Loucy (cell line): Measurements from ENCODE around the gene GIMAP8.

Experiments
- EZH2phosphoT487 ChIP-seq: fragments of 200-600 bp; IDR thresholded peaks from 2 replicates; pipeline ENCODE4 v1.6.1; 2018; ENCODE audit warnings: antibody characterized with exemption, mild to moderate bottlenecking, moderate library complexity, borderline replicate concordance
- TF ChIP-seq, protein P1 (sequence below): fragments of 200-600 bp; sonication (generic); conservative IDR thresholded peaks from 2 replicates; pipeline ENCODE4 v1.5.1; 2014; ENCODE audit warnings: mild to moderate bottlenecking, antibody characterized with exemption, low read length

DNA sequence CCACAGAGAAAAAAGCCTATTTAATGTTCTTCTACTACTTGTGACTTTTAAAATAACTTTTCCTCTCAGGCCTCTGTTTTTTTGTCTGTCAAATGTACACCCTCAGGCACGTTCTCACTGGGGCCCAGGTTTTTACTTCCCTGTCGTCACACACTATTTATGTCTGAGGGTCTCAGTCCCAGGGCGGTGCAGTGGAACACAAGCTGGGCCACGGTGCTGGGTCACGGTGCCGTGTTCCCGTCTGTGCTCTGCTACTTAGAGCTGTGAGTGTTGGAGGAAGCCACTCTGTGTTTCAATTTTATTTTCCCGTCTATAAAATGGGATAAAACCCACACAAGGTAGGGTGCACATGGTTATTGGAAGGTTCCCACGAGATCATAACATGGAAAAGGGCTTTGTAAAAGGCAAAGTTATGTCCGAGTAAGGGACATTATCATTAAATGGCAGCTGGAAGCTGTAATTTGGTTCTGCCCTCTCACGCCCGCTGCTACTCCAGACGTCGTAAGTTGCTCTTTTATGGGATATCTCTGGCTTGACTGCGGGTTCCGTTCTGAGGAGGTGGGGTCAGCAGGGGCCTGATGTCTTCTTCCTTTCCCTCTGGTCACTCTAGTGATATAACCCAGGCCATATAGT is 46.1 kb upstream of the GIMAP8 start:
- TF ChIP-seq, protein P1, sequence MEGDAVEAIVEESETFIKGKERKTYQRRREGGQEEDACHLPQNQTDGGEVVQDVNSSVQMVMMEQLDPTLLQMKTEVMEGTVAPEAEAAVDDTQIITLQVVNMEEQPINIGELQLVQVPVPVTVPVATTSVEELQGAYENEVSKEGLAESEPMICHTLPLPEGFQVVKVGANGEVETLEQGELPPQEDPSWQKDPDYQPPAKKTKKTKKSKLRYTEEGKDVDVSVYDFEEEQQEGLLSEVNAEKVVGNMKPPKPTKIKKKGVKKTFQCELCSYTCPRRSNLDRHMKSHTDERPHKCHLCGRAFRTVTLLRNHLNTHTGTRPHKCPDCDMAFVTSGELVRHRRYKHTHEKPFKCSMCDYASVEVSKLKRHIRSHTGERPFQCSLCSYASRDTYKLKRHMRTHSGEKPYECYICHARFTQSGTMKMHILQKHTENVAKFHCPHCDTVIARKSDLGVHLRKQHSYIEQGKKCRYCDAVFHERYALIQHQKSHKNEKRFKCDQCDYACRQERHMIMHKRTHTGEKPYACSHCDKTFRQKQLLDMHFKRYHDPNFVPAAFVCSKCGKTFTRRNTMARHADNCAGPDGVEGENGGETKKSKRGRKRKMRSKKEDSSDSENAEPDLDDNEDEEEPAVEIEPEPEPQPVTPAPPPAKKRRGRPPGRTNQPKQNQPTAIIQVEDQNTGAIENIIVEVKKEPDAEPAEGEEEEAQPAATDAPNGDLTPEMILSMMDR: no peak
- TF ChIP-seq EZH2phosphoT487: no peak
